H1 (cell line): ENCODE data around the gene PLCB4.

Experiments
- ASH2L ChIP-seq: fragments of 200-600, 300-600 bp; sonication (generic); IDR thresholded peaks from one replicate; pipeline ENCODE4 v1.7.1; 2017; ENCODE audit warnings: low read length
- EZH2 ChIP-seq: fragments of 200-600 bp; sonication (generic); IDR thresholded peaks from 2 replicates; pipeline ENCODE4 v1.7.1; 2012; ENCODE audit warnings: low read depth, mild to moderate bottlenecking, moderate library complexity, low read length, inconsistent platforms; ENCODE audit not compliant: severe bottlenecking
- POLR2A ChIP-seq, 2 experiments: IDR thresholded peaks; 1 replicate in 1 of 2; 2 replicates in 1 of 2; pipeline ENCODE4 v1.6.1; 2011; ENCODE audit warnings: low read depth in 2 of 2, low read length in 2 of 2, mild to moderate bottlenecking in 2 of 2; ENCODE audit errors: control extremely low read depth in 1 of 2
- TF ChIP-seq, protein P1 (sequence below): IDR thresholded peaks from 2 replicates; pipeline ENCODE4 v1.6.1; 2011; ENCODE audit warnings: low read depth, mild to moderate bottlenecking, low read length; ENCODE audit not compliant: insufficient read depth
- TF ChIP-seq, protein P2 (sequence below), 3 experiments: IDR thresholded peaks; 1 replicate in 2 of 3; 2 replicates in 1 of 3; pipeline versions ENCODE4 v1.5.1 to v1.6.1; 2011; ENCODE audit warnings: low read length in 3 of 3, mild to moderate bottlenecking in 3 of 3, inconsistent platforms in 2 of 3, low read depth in 1 of 3, moderate library complexity in 1 of 3; ENCODE audit not compliant: insufficient read depth in 1 of 3; ENCODE audit errors: control extremely low read depth in 1 of 3

DNA sequence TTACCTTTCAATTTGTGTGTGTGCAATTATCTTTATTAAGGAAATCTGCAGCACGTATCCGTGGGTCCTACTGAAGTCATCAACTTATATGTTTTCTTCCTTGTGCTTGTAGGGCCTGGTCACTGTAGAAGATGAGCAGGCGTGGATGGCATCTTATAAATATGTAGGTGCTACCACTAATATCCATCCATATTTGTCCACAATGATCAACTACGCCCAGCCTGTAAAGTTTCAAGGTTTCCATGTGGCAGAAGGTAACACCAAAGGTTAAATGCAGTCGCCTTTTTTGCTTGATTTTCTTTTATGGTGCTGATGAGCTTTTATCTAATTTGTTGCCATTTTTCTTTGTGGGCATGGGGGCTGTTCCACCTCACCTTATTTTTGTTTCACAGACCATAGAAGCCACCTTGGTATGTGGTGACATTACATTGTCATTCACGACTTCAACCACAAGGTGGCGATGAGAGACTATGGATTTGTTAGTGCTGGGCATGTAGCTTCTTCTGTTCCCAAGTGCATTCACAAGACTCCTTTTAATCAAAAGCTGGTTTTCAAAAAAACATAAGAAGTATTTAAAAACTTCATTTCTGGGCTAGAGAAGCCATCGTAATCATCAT is 339.0 kb downstream of the PLCB4 start:
- TF ChIP-seq ASH2L (no peak), POLR2A (IDR thresholded peaks at IDR 0.05; ENCODE audit: control extremely low read depth in 1 of 2, low read depth in 2 of 2, low read length in 2 of 2) (no peak), EZH2 (no peak)
- TF ChIP-seq, protein P1, sequence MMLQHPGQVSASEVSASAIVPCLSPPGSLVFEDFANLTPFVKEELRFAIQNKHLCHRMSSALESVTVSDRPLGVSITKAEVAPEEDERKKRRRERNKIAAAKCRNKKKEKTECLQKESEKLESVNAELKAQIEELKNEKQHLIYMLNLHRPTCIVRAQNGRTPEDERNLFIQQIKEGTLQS = no peak
- TF ChIP-seq, protein P2, sequence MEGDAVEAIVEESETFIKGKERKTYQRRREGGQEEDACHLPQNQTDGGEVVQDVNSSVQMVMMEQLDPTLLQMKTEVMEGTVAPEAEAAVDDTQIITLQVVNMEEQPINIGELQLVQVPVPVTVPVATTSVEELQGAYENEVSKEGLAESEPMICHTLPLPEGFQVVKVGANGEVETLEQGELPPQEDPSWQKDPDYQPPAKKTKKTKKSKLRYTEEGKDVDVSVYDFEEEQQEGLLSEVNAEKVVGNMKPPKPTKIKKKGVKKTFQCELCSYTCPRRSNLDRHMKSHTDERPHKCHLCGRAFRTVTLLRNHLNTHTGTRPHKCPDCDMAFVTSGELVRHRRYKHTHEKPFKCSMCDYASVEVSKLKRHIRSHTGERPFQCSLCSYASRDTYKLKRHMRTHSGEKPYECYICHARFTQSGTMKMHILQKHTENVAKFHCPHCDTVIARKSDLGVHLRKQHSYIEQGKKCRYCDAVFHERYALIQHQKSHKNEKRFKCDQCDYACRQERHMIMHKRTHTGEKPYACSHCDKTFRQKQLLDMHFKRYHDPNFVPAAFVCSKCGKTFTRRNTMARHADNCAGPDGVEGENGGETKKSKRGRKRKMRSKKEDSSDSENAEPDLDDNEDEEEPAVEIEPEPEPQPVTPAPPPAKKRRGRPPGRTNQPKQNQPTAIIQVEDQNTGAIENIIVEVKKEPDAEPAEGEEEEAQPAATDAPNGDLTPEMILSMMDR (IDR thresholded peaks at IDR 0.05; ENCODE audit: control extremely low read depth in 1 of 3, insufficient read depth in 1 of 3, low read depth in 1 of 3, low read length in 3 of 3) = peak in 2 of 3 experiments; percentile 78 to 85; a peak in 3 of 4 replicates
